Uterus (tissue), 4 donors: ENCODE results near the gene SIGLEC15. TPM values are rescaled to one million over a fixed set of nuclear protein-coding genes. Genes with fewer than 3 reads are reported as not detected.

Experiments used
- DNase-seq, 2 donors: peaks; one replicate each; pipeline ENCODE4 v3.0.0-alpha.2; 2019 to 2020
- H3K27ac ChIP-seq, 2 donors: fragments of 200-600 bp; sonication (generic); 1 replicate in 1 of 2; 2 replicates in 1 of 2; pipeline ENCODE4 v1.5.1; 2016 to 2018
- H3K27me3 ChIP-seq, 2 donors: fragments of 200-600 bp; sonication (generic); one replicate each; pipeline ENCODE4 v1.5.1; 2018 to 2019; ENCODE audit warnings: control low read depth in 1 of 2
- H3K36me3 ChIP-seq, 2 donors: fragments of 200-600 bp; sonication (generic); one replicate each; pipeline ENCODE4 v1.5.1; 2019; ENCODE audit warnings: control low read depth in 1 of 2
- H3K4me1 ChIP-seq, 2 donors: fragments of 200-600 bp; sonication (generic); one replicate each; pipeline ENCODE4 v1.5.1; 2018 to 2019; ENCODE audit warnings: control low read depth in 1 of 2
- H3K4me3 ChIP-seq, 2 donors: fragments of 200-600 bp; sonication (generic); 1 replicate in 1 of 2; 2 replicates in 1 of 2; pipeline ENCODE4 v1.5.1; 2018 to 2019; ENCODE audit warnings: mild to moderate bottlenecking in 1 of 2
- H3K9me3 ChIP-seq, 2 donors: fragments of 200-600 bp; sonication (generic); one replicate each; pipeline ENCODE4 v1.5.1; 2019; ENCODE audit warnings: control low read depth in 1 of 2
- POLR2A ChIP-seq, 2 donors: fragments of 450-650 bp; IDR thresholded peaks; one replicate each; pipeline ENCODE4 v1.6.1; 2016; ENCODE audit warnings: antibody characterized with exemption in 2 of 2, mild to moderate bottlenecking in 1 of 2, moderate library complexity in 1 of 2
- intact Hi-C: fragments of 100-400 bp; cut with DNase I; formaldehyde crosslinking; loops from one replicate; pipeline ENCODE4 v1.15.1; 2023; ENCODE audit warnings: low total_unique reads
- total RNA-seq, 4 donors: library from RNA; depleted of rRNA in 3 of 4; stranded (reverse); fragments of >200 nt in 3 of 4; gene quantifications; one replicate each; pipeline versions ENCODE4 v1.1.0 to v1.2.4, GENCODE V29; 2014 to 2023
- TF ChIP-seq, protein P1 (sequence below), 4 experiments: fragments of 200-600 bp in 2 of 4; fragments of 450-650 bp in 2 of 4; sonication (generic) in 2 of 4; IDR thresholded peaks; one replicate each; pipeline ENCODE4 v1.5.1; 2016 to 2019; ENCODE audit warnings: antibody characterized with exemption in 4 of 4, mild to moderate bottlenecking in 2 of 4, moderate library complexity in 1 of 4
- donor health status: DM: yes; HTN: yes; CAD: no.

The SIGLEC15 gene
- total RNA-seq, 4 donors from 2014 or later: 2.8 TPM; not detected in 3

GRCh38 chr18:45839414-45840395 lies 14.2 kb downstream of the SIGLEC15 start:
- TF ChIP-seq, protein P1, sequence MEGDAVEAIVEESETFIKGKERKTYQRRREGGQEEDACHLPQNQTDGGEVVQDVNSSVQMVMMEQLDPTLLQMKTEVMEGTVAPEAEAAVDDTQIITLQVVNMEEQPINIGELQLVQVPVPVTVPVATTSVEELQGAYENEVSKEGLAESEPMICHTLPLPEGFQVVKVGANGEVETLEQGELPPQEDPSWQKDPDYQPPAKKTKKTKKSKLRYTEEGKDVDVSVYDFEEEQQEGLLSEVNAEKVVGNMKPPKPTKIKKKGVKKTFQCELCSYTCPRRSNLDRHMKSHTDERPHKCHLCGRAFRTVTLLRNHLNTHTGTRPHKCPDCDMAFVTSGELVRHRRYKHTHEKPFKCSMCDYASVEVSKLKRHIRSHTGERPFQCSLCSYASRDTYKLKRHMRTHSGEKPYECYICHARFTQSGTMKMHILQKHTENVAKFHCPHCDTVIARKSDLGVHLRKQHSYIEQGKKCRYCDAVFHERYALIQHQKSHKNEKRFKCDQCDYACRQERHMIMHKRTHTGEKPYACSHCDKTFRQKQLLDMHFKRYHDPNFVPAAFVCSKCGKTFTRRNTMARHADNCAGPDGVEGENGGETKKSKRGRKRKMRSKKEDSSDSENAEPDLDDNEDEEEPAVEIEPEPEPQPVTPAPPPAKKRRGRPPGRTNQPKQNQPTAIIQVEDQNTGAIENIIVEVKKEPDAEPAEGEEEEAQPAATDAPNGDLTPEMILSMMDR (IDR thresholded peaks at IDR 0.05): peak in 2 of 4 experiments; percentile 4 to 6
- no peak for TF ChIP-seq POLR2A (IDR thresholded peaks at IDR 0.05)
- intact Hi-C loops: no loop called here
- Histone ChIP-seq H3K4me1 (no peaks in the 10 kb centered on the region), H3K4me3 (no peak overlapping the region), H3K36me3 (no peaks in the 10 kb centered on the region), H3K27ac (no peak overlapping the region), H3K9me3 (no peaks in the 10 kb centered on the region), H3K27me3 (peaks cover 0 to 10% of the 10 kb centered on the region in 2 donors)
- DNase-seq: no peak

GRCh38 chr18:45841060-45841764 lies 15.7 kb downstream of the SIGLEC15 start:
- Histone ChIP-seq H3K27ac (no peak overlapping the region), H3K9me3 (no peaks in the 10 kb centered on the region), H3K4me1 (no peaks in the 10 kb centered on the region), H3K36me3 (no peaks in the 10 kb centered on the region), H3K4me3 (no peak overlapping the region), H3K27me3 (peaks cover 0 to 10% of the 10 kb centered on the region in 2 donors)
- DNase-seq: no peak
- intact Hi-C loops: no loop called here
- TF ChIP-seq, protein P1 (IDR thresholded peaks at IDR 0.05): no peak
- no peak for TF ChIP-seq POLR2A (IDR thresholded peaks at IDR 0.05)

GRCh38 chr18:45841765-45842442 lies 16.4 kb downstream of the SIGLEC15 start:
- no peak for DNase-seq
- no peaks in the 10 kb centered on the region for H3K36me3 ChIP-seq
- H3K4me1 ChIP-seq: no peaks in the 10 kb centered on the region
- no peaks in the 10 kb centered on the region for H3K9me3 ChIP-seq
- no peak overlapping the region for H3K27ac ChIP-seq
- H3K27me3 ChIP-seq: peaks cover 0 to 10% of the 10 kb centered on the region in 2 donors
- TF ChIP-seq, protein P1 (IDR thresholded peaks at IDR 0.05): no peak
- TF ChIP-seq POLR2A (IDR thresholded peaks at IDR 0.05): no peak
- no peak overlapping the region for H3K4me3 ChIP-seq
- intact Hi-C loops: no loop called here

- Histone ChIP-seq H3K27ac (no peak overlapping the region), H3K4me3 (no peak overlapping the region), H3K36me3 (no peaks in the 10 kb centered on the region), H3K27me3 (peaks cover 0 to 6% of the 10 kb centered on the region in 2 donors), H3K4me1 (no peaks in the 10 kb centered on the region), H3K9me3 (no peaks in the 10 kb centered on the region)
- no peak for DNase-seq
- TF ChIP-seq, protein P1 (IDR thresholded peaks at IDR 0.05): no peak
- TF ChIP-seq POLR2A (IDR thresholded peaks at IDR 0.05): no peak
- intact Hi-C loops: no loop called here
Measured at GRCh38 chr18:45843019-45843418, 17.5 kb downstream of the SIGLEC15 start.
